Femur (tissue), 1 donor: ENCODE data around the gene HLCS.

Source experiments
- DNase-seq: peaks from one replicate; pipeline ENCODE4 v3.0.0-alpha.2; 2017

Gene HLCS

DNA sequence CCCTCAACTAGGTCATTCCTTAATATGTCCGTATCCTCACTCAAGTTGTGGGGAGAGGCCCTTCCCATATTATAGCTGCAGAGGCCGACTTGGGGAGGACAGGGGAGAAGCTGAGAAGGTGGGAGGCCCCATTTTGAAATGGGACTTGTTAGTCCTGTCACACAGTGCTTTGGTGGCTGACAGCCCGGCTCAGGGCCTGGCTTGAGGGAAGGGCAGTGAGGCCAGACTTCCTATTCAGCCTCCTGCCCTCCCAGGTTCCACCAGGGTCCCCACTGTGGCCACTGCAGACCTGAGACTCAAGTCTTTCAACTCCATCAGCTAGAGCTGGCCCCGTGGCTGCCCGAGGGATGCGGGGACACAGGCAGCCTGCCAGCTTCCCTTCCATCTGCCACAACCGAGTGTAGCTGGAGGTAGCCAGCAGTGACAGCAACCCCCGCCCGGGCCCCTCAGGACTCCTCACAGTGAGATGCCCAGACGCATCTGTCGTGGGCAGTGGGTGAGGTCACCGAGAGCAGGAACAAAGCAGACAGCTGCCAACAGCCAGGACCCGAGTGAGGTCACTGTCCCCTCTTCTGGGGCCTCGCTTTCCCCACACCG is 230.6 kb downstream of the HLCS start:
- DNase-seq, result no peak

GRCh38 chr21:36735201-36735515 is 231.3 kb downstream of the HLCS start:
- DNase-seq, result no peak

GRCh38 chr21:36734367-36735200 is 231.9 kb downstream of the HLCS start:
- DNase-seq, result no peak

GRCh38 chr21:36733857-36734256 is 232.6 kb downstream of the HLCS start:
- no peak for DNase-seq

DNA sequence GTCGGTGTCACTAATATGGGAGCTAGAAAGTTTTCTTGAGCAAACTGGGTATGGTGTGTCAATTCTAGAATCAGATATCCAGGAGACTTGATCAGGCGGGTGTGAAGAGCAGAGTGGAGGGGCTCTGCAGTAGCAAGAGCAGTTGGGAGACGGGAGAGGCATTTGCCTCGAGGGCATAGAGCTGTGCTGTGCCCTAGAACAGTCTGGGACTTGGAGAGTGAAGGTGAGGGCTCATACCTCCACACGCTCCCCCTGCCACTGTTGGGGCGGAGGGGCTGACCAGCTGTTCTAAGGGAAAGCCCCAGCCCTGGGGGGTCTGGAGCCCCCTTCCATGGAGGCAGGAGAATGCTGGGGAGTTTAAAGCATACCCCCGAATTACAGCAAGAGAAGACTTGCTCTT is 233.7 kb downstream of the HLCS start:
- DNase-seq, result no peak

DNA sequence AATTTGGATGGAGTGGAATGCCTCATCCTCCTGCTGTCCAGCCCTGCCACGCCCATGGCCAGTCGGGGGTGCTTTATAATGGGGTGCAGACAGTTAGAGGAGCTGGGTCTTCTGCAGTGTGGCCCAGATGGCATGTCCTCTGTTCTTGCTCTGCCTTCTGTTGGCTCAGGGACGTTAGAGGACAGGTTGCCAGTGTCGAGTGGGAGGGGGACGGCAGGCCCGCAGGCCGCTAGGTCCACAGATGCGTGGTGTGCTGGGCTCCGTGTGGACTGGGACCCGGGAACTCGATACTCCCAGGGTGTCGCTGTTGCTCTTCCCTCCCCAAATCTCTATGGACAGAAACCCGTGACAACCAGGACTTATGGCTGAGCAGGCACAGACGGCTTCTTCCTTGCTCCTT is 234.3 kb downstream of the HLCS start:
- no peak for DNase-seq

- no peak for DNase-seq
Measured at GRCh38 chr21:36730291-36731281, 235.9 kb downstream of the HLCS start.

DNA sequence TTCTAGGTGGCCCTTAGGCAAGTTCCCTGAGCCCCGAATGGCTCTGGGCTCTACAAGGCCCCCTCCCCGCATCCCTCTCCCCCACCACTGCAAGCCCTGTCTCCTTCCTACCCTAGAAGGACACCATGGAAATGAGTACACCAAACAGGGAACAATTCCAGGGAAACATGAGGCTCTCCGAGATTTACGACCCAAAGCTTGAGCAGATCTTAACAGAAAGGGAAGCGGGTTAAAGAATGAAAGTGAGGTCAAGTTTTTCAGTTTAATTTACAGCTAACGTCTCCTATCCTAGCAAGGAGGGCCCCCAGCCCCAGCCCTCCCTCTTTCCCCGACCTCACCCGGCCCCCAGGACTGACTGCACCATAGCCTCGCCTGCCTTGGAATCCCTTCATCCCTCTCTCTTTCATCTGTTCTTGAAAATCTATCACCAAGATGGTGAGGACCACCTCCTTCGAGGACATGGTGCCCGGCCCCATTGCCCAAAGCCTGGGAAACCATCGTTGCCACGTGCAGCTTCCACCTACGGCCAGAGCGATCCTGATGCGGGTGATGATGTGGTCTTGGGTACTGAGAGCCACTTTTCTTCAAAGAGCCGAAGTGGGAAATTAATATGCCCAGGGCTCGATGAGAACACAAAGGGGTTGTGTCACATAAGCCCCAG is 237.0 kb downstream of the HLCS start:
- DNase-seq, result no peak

- DNase-seq, result no peak
Measured at GRCh38 chr21:36728371-36729111, 237.9 kb downstream of the HLCS start.

GRCh38 chr21:36727866-36728265 is 238.6 kb downstream of the HLCS start:
- no peak for DNase-seq

GRCh38 chr21:36725793-36726386 is 240.6 kb downstream of the HLCS start:
- no peak for DNase-seq

DNA sequence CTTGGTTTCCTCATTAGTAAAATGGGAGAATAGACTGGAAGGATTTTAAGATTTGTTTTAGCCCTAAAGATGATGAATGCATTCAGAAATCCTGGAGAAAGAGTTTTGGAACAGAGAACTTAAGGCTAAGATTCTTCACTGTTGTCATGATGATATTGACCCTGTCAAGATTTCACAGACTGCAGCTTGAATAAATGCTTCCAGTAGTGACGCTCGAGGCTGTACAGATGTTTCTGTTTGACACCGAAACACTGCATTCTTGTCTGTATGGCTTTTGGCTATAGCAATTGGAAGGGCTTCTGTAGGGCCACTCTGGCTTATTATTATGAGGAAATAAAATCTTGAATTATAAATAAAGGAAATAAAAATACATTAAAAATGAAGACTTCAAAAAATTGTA is 241.8 kb downstream of the HLCS start:
- DNase-seq, result no peak

DNA sequence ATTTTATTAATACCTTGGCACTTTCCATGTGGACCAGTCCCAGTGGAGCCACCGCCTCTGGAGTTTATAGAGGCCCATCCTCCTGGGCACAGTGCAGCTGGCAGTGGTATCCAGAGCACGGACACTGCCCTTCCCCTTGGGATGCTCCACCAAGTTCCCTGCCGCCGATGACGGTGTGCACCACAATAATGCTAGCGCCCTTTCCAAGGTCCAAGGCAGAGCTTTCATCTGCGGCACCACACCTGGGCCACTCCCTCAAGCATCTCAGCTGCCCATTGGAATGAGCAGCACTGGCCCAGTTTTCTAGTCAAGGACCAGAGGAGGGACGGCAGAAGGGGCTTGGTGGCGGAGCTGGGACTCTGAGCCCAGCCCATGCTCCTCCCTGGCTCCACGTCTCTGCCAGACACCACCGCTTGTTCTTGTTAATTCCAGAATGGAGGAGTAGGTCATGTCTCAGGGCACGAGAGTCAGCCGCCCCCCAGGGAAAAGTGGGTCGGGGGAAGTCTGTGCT is 243.0 kb downstream of the HLCS start:
- no peak for DNase-seq

DNA sequence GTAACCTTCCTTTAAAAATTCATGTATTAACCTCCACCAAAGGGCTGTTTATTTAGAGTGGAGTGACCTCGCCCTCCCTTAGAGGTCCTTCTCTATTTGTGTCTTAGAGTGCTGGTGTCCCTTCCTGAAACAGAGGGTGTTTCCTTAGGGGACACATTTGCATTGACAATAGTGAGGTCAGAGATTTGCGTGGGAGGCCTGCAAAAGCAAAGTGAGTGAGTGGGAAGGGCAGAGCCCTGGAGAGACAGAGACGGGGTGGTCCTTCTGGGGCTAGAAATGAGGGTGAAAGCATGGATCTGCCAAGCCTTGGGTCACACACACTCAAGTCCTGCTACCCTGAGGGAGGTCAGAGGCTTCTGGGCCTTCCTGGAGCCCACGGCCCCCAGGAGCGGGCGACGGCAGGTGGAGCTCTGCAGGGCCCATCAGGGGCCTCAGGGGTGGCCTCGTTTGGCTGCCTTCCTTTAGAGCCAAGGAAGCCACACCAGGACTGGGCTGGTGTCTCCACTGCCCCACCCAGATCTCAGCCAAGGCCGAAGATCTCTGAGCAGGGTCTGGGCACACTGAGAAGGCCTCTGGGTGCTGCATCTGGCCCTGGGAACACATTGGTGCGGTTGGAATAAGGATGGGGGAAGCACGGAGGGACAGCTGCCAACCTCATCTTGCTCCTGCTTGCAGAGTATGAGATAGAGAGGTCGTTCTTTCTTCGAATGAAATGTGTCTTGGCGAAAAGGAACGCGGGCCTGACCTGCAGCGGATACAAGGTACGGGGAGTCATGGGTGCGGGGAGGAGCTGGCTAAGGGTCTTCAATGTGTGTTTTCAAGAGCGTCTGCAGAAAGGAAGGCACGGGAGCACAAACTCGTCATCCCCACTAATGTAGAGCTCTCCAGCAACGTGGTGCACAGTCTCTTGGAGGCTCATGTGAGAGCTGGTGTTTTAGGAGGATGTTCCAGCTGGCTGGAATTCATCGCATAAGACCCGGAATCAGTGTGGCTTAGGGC is 243.8 kb downstream of the HLCS start:
- DNase-seq, result no peak

DNA sequence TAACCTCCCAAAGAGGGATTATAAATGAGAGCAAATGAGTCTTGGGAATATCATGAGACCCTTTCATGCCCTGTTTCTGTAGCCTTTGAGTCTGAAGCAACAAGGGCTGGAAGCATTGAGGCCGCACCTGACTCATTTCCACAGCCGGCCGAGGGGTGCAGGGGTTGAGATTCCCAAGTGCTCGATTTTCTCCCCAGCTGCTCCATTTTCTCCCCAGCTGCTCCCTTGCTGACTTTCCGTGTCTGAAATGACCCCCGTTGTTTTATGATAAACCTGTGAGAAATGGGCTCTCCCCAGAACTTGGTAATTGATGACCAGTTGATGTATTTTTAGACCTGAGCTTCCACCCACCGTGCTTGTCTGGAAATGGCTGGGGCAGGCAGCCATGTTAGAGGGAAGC is 244.7 kb downstream of the HLCS start:
- DNase-seq, result no peak

- no peak for DNase-seq
Measured at GRCh38 chr21:36719614-36720013, 246.9 kb downstream of the HLCS start.

DNA sequence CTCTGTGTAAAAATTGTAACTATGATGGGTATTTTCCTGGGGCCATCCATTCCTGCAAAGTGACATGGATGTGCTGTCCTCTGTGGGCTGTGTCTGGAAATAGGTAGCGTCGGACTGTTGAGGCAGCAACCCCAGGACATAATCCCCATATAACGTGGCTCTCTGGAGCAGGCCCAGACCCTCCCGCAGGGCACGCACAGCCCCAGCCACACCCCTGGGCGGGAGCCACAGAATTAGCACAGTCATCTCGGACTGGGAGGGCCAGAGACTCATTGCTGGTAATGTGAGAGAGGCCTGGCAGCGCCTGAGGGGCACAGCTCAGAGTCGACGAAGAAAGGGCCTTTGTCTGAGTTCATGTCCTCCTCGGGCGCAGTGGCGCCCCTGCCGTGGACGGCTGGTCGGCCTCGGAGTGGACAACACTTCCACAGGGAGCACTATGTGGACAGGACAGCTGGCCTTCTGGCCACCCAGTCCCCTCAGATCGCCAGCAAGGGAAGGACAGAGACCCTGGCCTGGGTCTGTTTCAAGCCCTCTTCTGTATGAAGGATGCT is 247.4 kb downstream of the HLCS start:
- no peak for DNase-seq

DNA sequence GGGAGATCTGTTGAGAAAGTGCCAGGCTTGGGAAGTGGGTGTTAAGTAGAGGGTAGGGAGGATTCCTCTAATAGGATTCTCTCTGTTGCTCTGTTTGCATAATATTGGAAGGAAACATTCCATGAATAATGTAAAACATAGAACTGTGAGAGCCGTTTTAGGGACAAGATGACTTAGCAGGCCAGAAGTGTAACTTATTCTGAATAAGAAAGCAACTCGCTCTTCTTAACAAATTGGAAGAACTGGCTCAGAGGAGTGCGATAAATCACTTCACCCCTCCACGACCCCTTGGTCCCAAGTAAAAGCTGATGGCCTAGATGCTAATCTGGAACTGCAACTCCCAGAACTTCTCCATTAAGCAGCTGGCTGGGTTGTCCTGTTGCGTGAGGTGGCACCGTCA is 248.5 kb downstream of the HLCS start:
- no peak for DNase-seq

GRCh38 chr21:36716836-36717235 is 249.6 kb downstream of the HLCS start:
- DNase-seq, result no peak

- no peak for DNase-seq
Measured at GRCh38 chr21:36716387-36716786, 250.1 kb downstream of the HLCS start.
